Upper lobe of left lung (tissue), 4 donors: ENCODE results near the gene ANXA6.

Source experiments
- CTCF ChIP-seq, 6 experiments: fragments of 450-650 bp in 4 of 6; fragments of 200-600 bp in 2 of 6; sonication (generic) in 2 of 6; IDR thresholded peaks; one replicate each; pipeline ENCODE4 v1.5.1; 2016 to 2019; ENCODE audit warnings: antibody characterized with exemption in 6 of 6
- POLR2A ChIP-seq, 4 donors: fragments of 450-650 bp; IDR thresholded peaks; one replicate each; pipeline ENCODE4 v1.5.1; 2016 to 2017; ENCODE audit warnings: antibody characterized with exemption in 4 of 4, mild to moderate bottlenecking in 2 of 4

DNA sequence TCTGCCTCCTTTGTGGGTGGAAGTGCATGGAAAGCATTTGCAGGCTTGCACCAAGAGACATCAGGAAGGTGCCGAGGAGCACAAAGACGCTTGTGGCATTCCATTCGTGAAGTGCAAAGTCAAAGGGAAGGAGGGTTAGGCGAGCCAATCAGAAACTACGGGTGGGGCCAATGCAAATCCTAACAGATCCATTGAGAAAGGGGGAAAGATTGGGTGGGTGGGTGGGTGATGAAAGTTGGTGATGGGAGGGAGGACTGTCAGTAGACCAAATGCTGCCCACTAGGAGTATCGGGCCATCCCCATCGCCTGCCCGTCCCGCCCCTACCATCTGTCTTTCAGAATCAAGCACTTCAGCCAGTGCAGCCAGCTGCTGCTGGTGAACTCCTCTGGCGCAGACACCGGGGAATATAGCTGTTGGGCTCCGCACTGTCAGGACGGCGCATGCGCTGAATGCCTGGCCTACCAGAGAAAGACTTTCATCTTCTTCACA, 17.1 kb upstream of the ANXA6 start:
- TF ChIP-seq CTCF (IDR thresholded peaks at IDR 0.05) (no peak), POLR2A (IDR thresholded peaks at IDR 0.05) (no peak)
